Astrocyte of the cerebellum (primary cell): ENCODE results near the gene AKAP8.
"Not testable (repeated sequence)": the region's sequence is repeated elsewhere in the genome, so short reads cannot be mapped to it uniquely, and the experiment has no call there.

Experiments used
- DNase-seq: peaks from one replicate; pipeline ENCODE4 v3.0.0-alpha.2; 2011; ENCODE audit warnings: low read depth
- H3K4me3 ChIP-seq: 2 replicates; pipeline ENCODE4 v1.5.1; 2011; ENCODE audit warnings: mild to moderate bottlenecking, low read depth, low read length, moderate library complexity
- in situ Hi-C: cut with HindIII; loops from 2 replicates; pipeline ENCODE4 v1.10.0; 2017; ENCODE audit warnings: low sequenced_read_pairs
- TF ChIP-seq, protein P1 (sequence below): IDR thresholded peaks from 2 replicates; pipeline ENCODE4 v1.5.1; 2012; ENCODE audit warnings: low read length, low read depth, moderate library complexity, mild to moderate bottlenecking; ENCODE audit errors: missing control alignments

AKAP8 gene

DNA sequence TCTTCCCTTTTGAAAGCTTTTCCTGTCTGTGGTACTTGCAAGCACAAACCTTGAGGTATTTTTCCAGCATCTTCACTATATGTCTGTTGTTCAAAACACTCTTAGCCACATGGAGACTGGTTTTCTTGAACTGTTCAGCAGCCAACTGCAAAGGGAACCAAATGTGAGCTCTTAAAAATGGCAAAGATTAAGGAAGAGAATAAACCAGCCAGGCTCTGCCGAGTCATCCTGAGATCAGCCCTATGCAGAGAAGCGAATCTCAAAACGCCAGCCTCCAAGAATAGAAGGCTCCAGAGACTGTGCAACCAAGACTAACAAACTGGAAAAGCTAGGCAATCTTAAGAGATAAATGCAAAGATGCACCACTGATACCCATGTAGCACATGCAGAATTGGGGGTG lies 20.7 kb downstream of the AKAP8 start:
- DNase-seq: no peak
- TF ChIP-seq, protein P1, sequence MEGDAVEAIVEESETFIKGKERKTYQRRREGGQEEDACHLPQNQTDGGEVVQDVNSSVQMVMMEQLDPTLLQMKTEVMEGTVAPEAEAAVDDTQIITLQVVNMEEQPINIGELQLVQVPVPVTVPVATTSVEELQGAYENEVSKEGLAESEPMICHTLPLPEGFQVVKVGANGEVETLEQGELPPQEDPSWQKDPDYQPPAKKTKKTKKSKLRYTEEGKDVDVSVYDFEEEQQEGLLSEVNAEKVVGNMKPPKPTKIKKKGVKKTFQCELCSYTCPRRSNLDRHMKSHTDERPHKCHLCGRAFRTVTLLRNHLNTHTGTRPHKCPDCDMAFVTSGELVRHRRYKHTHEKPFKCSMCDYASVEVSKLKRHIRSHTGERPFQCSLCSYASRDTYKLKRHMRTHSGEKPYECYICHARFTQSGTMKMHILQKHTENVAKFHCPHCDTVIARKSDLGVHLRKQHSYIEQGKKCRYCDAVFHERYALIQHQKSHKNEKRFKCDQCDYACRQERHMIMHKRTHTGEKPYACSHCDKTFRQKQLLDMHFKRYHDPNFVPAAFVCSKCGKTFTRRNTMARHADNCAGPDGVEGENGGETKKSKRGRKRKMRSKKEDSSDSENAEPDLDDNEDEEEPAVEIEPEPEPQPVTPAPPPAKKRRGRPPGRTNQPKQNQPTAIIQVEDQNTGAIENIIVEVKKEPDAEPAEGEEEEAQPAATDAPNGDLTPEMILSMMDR: no peak
- H3K4me3 ChIP-seq: no peak overlapping the region
- in situ Hi-C loops: no loop called here

DNA sequence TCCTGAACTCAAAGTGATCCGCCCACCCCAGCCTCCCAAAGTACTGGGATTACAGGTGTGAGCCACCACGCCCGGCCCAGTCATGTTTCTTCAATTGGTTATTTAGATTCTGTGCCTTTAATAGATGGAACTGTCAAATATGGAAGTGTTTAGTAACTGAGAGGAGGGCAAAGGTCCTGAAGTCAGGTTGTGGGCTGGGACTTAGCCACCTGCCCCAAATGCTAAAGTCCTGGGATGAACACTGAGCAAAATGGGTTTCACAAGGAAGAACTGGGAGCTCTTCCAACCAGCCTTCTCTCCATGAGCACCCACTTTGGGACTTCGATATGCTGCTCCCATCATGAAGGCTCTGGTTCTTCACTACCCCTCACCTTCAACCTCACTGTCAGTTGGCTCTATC lies 21.7 kb downstream of the AKAP8 start:
- DNase-seq: no peak
- in situ Hi-C loops: no loop called here
- TF ChIP-seq, protein P1: no peak
- H3K4me3 ChIP-seq: no peak overlapping the region

DNA sequence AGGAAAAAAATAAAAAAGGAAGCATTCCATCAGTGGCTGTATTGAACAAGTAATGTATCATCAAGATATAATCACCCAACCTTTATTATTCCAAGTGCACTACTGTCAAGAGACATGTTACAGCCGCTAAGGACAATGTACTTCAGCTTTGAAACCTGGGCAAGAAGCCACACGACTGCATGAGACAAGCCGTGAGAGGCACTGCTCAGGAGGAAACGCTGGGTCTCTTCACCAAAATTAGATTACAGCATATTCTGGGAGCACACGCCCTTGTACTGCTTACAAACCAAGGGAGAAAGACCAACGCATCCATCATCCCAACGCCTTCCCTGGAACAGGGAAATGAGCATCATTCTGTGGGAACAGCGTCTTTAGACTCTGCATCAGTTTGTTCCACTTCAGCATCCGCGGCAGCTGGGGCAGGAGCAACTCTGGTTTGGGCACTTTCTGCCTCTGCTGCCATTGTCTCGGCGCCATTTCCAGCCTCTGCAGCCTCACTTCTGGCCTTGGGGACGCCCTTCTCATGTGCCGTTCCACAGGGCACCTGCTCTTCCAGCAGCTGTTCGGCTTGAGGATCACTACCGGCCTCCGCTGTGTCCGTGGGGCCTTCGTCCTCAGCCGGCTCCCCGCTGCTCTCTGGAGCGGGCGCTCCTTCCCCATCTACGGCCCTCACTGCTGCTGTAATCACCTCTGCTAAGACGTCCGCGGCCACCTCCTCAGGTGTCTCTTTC lies 24.9 kb downstream of the AKAP8 start:
- in situ Hi-C loops: no loop called here
- TF ChIP-seq, protein P1: no peak
- no peak for DNase-seq
- H3K4me3 ChIP-seq: no peak overlapping the region

DNA sequence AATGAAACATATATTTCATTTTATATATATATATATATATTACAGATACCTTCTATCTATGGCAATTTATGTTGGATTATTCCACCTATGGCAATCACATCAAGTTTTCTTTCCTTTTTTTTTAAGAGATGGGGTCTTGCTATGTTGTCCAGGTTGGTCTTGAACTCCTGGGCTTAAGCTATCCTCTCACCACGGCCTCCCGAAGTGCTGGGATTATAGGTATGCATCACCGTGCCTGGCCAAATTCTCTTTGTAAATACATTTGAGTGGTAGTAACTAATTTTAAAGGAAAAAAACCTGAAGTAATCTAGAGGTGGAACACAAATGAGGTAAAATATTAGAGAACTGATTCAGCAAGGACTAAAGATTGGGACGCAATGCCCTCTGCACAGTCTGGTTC lies 25.7 kb downstream of the AKAP8 start:
- in situ Hi-C loops: no loop called here
- no peak for DNase-seq
- no peak overlapping the region for H3K4me3 ChIP-seq
- TF ChIP-seq, protein P1: no peak

DNA sequence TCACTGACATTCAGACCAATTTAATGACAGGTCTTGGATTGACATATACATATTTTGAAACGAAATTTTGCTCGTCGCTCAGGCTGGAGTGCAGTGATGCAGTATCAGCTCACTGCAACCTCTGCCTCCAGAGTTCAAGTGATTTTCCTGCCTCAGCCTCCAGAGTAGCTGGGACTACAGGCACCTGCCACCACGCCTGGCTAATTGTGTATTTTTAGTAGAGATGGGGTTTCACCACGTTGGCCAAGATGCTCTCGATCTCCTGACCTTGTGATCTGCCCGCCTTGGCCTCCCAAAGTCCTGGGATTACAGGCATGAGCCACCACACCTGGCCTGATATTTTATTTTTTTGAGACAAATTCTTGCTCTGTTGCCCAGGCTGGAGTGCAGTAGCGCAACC lies 27.1 kb downstream of the AKAP8 start:
- in situ Hi-C loops, DNase-seq, H3K4me3 ChIP-seq: not testable (repeated sequence)

DNA sequence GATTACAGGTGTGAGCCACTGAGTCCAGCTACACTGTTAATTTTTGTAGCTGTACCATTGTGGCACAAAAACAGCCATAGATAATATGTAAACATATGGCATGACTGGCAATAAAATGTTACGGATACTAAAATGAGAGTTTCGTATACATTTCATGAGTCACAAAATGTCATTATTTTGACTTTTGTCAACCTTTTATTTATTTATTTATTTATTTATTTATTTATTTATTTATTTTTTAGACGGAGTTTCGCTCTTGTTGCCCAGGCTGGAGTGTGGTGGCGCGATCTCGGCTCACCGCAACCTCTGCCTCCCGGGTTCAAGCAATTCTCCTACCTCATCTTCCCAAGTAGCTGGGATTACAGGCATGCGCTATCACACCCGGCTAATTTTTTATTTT lies 38.3 kb downstream of the AKAP8 start:
- H3K4me3 ChIP-seq, DNase-seq, in situ Hi-C loops: not testable (repeated sequence)

DNA sequence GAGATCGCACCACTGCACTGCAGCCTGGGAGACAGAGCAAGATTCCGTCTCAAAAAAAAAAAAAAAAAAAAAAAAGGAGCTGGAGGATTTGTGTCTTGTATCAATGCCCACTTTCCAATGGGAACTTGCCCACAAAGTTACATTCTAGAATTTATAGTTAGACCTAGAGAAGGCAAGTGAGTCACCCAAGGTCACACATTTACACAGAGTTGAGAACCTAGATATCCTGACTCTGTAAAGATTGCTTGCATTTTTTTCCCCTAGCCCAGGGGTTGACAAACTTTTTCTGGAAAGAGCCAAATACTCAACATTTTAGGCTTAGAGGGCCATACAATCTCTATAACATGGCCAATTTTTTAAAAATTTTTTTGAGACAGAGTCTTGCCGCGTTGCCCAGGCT lies 39.5 kb downstream of the AKAP8 start:
- no peak for DNase-seq
- TF ChIP-seq, protein P1: no peak
- H3K4me3 ChIP-seq: no peak overlapping the region
- in situ Hi-C loops: no loop called here

DNA sequence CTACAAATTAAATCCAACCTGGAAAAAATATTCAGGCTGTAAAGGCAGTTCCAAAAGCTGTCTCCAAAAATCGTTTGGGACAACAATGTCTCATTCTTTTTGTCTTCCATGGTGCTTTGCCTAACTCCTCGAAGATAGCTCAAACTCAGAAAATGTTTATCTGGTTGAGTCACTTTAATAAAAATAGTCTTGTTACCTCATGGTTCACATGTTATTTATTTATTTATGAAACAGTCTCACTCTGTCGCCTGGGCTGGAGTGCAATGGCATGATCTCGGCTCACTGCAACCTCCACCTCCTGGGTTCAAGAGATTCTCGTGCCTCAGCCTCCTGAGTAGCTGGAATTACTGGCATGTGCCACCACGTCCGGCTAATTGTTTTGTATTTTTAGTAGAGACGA lies 42.4 kb downstream of the AKAP8 start:
- DNase-seq: no peak
- in situ Hi-C loops: no loop called here
- no peak overlapping the region for H3K4me3 ChIP-seq
- TF ChIP-seq, protein P1: no peak

DNA sequence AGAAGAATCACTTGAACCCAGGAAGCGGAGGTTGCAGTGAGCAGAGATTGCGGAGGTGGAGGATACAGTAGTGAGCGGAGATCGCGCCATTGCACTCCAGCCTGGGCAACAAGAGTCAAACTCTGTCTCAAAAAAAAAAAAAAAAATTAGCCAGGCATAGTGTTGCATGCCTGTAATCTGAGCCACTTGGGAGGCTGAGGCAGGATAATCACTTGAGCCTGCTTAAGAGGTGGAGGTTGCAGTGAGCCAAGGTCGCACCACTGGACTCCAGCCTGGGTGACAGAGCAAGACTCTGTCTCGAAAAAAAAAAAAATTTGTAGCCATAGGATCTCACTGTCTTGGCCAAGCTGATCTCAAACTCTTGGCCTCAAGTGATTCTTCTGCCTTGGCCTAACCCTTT lies 43.6 kb downstream of the AKAP8 start:
- DNase-seq, in situ Hi-C loops, H3K4me3 ChIP-seq: not testable (repeated sequence)
